CD14-positive monocyte (primary cell): ENCODE results near the gene LMBRD1. TPM values are rescaled to one million over a fixed set of nuclear protein-coding genes. Genes with fewer than 3 reads are reported as not detected.
"Not testable (repeated sequence)": the region's sequence is repeated elsewhere in the genome, so short reads cannot be mapped to it uniquely, and the experiment has no call there.

Experiments
- DNase-seq, 3 donors: peaks; one replicate each; pipeline ENCODE4 v3.0.0-alpha.2; 2011 to 2022
- H2AFZ ChIP-seq: 2 replicates; pipeline ENCODE4 v1.6.0; 2012; ENCODE audit warnings: mild to moderate bottlenecking, low read depth, low read length, inconsistent platforms; ENCODE audit not compliant: insufficient read depth, poor library complexity, severe bottlenecking
- H3K27ac ChIP-seq, 2 donors: 1 replicate in 1 of 2; 2 replicates in 1 of 2; pipeline ENCODE4 v1.5.1; 2012 to 2013; ENCODE audit warnings: low read length in 2 of 2, control low read depth in 1 of 2, inconsistent platforms in 1 of 2, low read depth in 1 of 2, mild to moderate bottlenecking in 1 of 2
- H3K27me3 ChIP-seq, 2 donors: one replicate each; pipeline versions ENCODE4 v1.6.0 to v1.6.1; 2011 to 2013; ENCODE audit warnings: low read length in 2 of 2; ENCODE audit not compliant: control insufficient read depth in 2 of 2, insufficient read depth in 2 of 2
- H3K36me3 ChIP-seq, 2 donors: replicated peaks in 1 of 2; 1 replicate in 1 of 2; 2 replicates in 1 of 2; pipeline versions ENCODE4 v1.5.1 to v1.6.1; 2012 to 2013; ENCODE audit warnings: low read length in 2 of 2, control low read depth in 1 of 2, inconsistent platforms in 1 of 2, mild to moderate bottlenecking in 1 of 2; ENCODE audit not compliant: insufficient read depth in 2 of 2, control insufficient read depth in 1 of 2
- H3K4me1 ChIP-seq, 2 donors: 1 replicate in 1 of 2; 2 replicates in 1 of 2; pipeline versions ENCODE4 v1.5.1 to v1.6.1; 2012 to 2013; ENCODE audit warnings: low read length in 2 of 2, control low read depth in 1 of 2, inconsistent platforms in 1 of 2, mild to moderate bottlenecking in 1 of 2, moderate library complexity in 1 of 2; ENCODE audit not compliant: insufficient read depth in 2 of 2, control insufficient read depth in 1 of 2
- H3K4me2 ChIP-seq: replicated peaks from 2 replicates; pipeline ENCODE3; 2012; ENCODE audit warnings: low read length, moderate library complexity, mild to moderate bottlenecking; ENCODE audit not compliant: poor library complexity, severe bottlenecking; ENCODE audit errors: extremely low read depth
- H3K4me3 ChIP-seq, 3 experiments: fragments of 200-600 bp in 1 of 3; sonication (generic) in 1 of 3; replicated peaks in 1 of 3; 1 replicate in 2 of 3; 2 replicates in 1 of 3; pipeline ENCODE4 v1.5.1; 2011 to 2013; ENCODE audit warnings: low read length in 3 of 3, mild to moderate bottlenecking in 3 of 3, control low read depth in 2 of 3, low read depth in 2 of 3, inconsistent platforms in 1 of 3, moderate library complexity in 1 of 3
- H3K79me2 ChIP-seq: 2 replicates; pipeline ENCODE4 v1.6.0; 2012; ENCODE audit warnings: mild to moderate bottlenecking, control low read depth, inconsistent platforms, low read length, moderate library complexity; ENCODE audit not compliant: insufficient read depth
- H3K9ac ChIP-seq: 2 replicates; pipeline ENCODE4 v1.6.0; 2017; ENCODE audit warnings: low read length, mild to moderate bottlenecking; ENCODE audit not compliant: insufficient read depth, poor library complexity, severe bottlenecking
- H3K9me3 ChIP-seq, 2 donors: replicated peaks in 1 of 2; 1 replicate in 1 of 2; 2 replicates in 1 of 2; pipeline versions ENCODE4 v1.5.1 to v1.6.1; 2012 to 2013; ENCODE audit warnings: low read length in 2 of 2, control low read depth in 1 of 2; ENCODE audit not compliant: control insufficient read depth in 1 of 2, insufficient read depth in 1 of 2
- H4K20me1 ChIP-seq: 2 replicates; pipeline ENCODE4 v1.6.0; 2012; ENCODE audit warnings: mild to moderate bottlenecking, low read length, control low read depth, moderate library complexity; ENCODE audit not compliant: insufficient read depth
- H3K27ac Mint-ChIP-seq, 7 donors: one replicate each; pipeline ENCODE4 v1.8.0; 2020; ENCODE audit warnings: mild to moderate bottlenecking in 7 of 7, mixed read lengths in 7 of 7, moderate library complexity in 6 of 7, inconsistent platforms in 2 of 7
- H3K27me3 Mint-ChIP-seq, 3 donors: one replicate each; pipeline ENCODE4 v1.8.0; 2021 to 2022; ENCODE audit warnings: low read depth in 3 of 3, mild to moderate bottlenecking in 3 of 3, mixed read lengths in 3 of 3, moderate library complexity in 3 of 3, inconsistent platforms in 1 of 3
- H3K36me3 Mint-ChIP-seq, 2 donors: one replicate each; pipeline ENCODE4 v1.8.0; 2020; ENCODE audit warnings: mixed read lengths in 2 of 2, inconsistent platforms in 1 of 2, mild to moderate bottlenecking in 1 of 2
- H3K4me1 Mint-ChIP-seq: one replicate; pipeline ENCODE4 v1.8.0; 2020; ENCODE audit warnings: mild to moderate bottlenecking, mixed read lengths
- H3K4me3 Mint-ChIP-seq, 2 donors: one replicate each; pipeline ENCODE4 v1.8.0; 2020; ENCODE audit warnings: mild to moderate bottlenecking in 2 of 2, mixed read lengths in 2 of 2, moderate library complexity in 1 of 2
- H3K9me3 Mint-ChIP-seq, 7 donors: one replicate each; pipeline ENCODE4 v1.8.0; 2020 to 2022; ENCODE audit warnings: mixed read lengths in 7 of 7, mild to moderate bottlenecking in 6 of 7, moderate library complexity in 6 of 7, inconsistent platforms in 2 of 7
- WGBS: methylation state at CpG from one replicate; pipeline ENCODE4 v1.1.5; 2013; ENCODE audit warnings: missing lambda C conversion rate; ENCODE audit not compliant: insufficient coverage; 5-methylcytosine and 5-hydroxymethylcytosine counted together
- intact Hi-C, 2 donors: fragments of 100-400 bp; cut with micrococcal nuclease; formaldehyde crosslinking; loops; one replicate each; pipeline versions ENCODE4 v1.15.0 to v1.15.1; 2023
- polyA plus RNA-seq, 3 donors: library from polyadenylated mRNA; depleted of rRNA in 1 of 3; unstranded in 2 of 3; stranded (reverse) in 1 of 3; fragments of 300-500 nt in 2 of 3; fragments of >200 nt in 1 of 3; fragmentation: Illumina TruSeq in 2 of 3; gene quantifications; 1 replicate in 2 of 3; 2 replicates in 1 of 3; pipeline ENCODE4 v1.2.3, GENCODE V29; 2012 to 2021
- TF ChIP-seq, protein P1 (sequence below): fragments of 200-600 bp; IDR thresholded peaks from one replicate; pipeline ENCODE4 v1.8.0; 2022; ENCODE audit warnings: antibody characterized with exemption, mild to moderate bottlenecking

The LMBRD1 gene
- polyA plus RNA-seq, 3 donors: 24.7 to 71.6 (median 64.2) TPM

DNA sequence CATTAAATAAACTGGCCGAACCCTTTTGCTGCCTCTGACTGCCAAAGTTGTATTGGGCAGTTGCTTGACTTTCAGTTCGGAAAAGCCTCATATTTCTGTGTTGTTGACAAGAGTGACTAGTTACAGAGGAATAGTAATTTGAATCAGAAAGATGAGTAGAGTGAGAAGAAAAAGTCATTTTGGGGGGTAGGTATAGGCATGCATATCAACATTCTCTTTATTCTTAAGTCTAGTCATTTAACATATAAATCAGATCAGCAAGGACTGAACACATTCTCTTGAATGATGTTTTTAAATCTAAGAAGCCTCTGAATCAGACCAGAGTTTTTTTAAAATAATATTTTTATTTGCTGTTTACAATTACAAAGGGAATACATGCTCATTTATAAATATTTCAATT lies 4.9 kb upstream of the LMBRD1 start:
- no peaks in the 10 kb centered on the region for H4K20me1 ChIP-seq
- H3K27me3 ChIP-seq: no peaks in the 10 kb centered on the region
- intact Hi-C loops: no loop called here

DNA sequence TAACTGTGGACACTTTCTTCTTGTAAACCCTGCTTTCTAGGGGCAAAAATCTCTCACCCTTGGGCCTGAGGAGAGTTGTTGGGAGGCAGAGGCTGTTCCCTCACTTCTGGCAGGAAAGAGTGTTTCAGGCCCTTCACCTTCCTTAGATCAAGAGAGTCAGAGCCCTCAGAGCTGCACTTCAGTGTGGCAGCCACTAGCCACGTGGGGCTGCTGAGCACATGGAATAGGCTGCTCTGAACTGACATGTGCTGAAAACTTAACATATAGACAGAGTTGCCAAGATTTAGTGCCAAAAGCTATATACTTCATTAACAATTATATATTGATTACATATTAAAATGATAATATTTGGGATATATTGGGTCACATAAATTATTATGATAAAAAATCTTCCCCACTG lies 4.4 kb upstream of the LMBRD1 start:
- TF ChIP-seq, protein P1, sequence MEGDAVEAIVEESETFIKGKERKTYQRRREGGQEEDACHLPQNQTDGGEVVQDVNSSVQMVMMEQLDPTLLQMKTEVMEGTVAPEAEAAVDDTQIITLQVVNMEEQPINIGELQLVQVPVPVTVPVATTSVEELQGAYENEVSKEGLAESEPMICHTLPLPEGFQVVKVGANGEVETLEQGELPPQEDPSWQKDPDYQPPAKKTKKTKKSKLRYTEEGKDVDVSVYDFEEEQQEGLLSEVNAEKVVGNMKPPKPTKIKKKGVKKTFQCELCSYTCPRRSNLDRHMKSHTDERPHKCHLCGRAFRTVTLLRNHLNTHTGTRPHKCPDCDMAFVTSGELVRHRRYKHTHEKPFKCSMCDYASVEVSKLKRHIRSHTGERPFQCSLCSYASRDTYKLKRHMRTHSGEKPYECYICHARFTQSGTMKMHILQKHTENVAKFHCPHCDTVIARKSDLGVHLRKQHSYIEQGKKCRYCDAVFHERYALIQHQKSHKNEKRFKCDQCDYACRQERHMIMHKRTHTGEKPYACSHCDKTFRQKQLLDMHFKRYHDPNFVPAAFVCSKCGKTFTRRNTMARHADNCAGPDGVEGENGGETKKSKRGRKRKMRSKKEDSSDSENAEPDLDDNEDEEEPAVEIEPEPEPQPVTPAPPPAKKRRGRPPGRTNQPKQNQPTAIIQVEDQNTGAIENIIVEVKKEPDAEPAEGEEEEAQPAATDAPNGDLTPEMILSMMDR: no peak
- Histone ChIP-seq H3K4me2 (no peak overlapping the region), H3K9ac (no peak overlapping the region), H3K4me3 (no peak overlapping the region), H3K27ac (no peak overlapping the region), H3K9me3 (no peaks in the 10 kb centered on the region), H2AFZ (no peak overlapping the region), H3K36me3 (no peaks in the 10 kb centered on the region), H3K79me2 (peaks cover 6% of the 10 kb centered on the region), H3K4me1 (peaks cover 4 to 6% of the 10 kb centered on the region in 2 donors), H3K27me3 (no peaks in the 10 kb centered on the region), H4K20me1 (no peaks in the 10 kb centered on the region)
- H3K4me1 Mint-ChIP-seq: peaks cover 7% of the 10 kb centered on the region
- DNase-seq: no peak
- peaks cover 0 to 2% (median 2%) of the 10 kb centered on the region in 3 donors for H3K27me3 Mint-ChIP-seq
- H3K36me3 Mint-ChIP-seq: no peaks in the 10 kb centered on the region
- H3K4me3 Mint-ChIP-seq: no peak overlapping the region
- intact Hi-C loops: no loop called here
- no CpG with 5 or more reads among the region's 1 CpG for WGBS
- H3K9me3 Mint-ChIP-seq: peaks cover 0 to 5% (median 0%) of the 10 kb centered on the region in 7 donors
- H3K27ac Mint-ChIP-seq: no peak overlapping the region

More for the DNA sequence above, 4.9 kb upstream of the LMBRD1 start:
- Histone ChIP-seq H3K4me3 (no peak overlapping the region), H3K36me3 (no peaks in the 10 kb centered on the region), H3K79me2 (peaks cover under 1% of the 10 kb centered on the region), H3K9me3 (no peaks in the 10 kb centered on the region), H3K9ac (no peak overlapping the region), H2AFZ (no peak overlapping the region), H3K27ac (no peak overlapping the region), H3K4me2 (no peak overlapping the region), H3K4me1 (peaks cover 4 to 6% of the 10 kb centered on the region in 2 donors)
- Mint-ChIP-seq H3K4me3 (no peak overlapping the region), H3K36me3 (no peaks in the 10 kb centered on the region), H3K27ac (no peak overlapping the region), H3K4me1 (peaks cover 7% of the 10 kb centered on the region), H3K27me3 (peaks cover 0 to 2% (median 2%) of the 10 kb centered on the region in 3 donors), H3K9me3 (peaks cover 0 to 6% (median under 1%) of the 10 kb centered on the region in 7 donors)
- TF ChIP-seq, protein P1: no peak
- DNase-seq: no peak
- WGBS: 100% methylated on average over 2 of the region's 2 CpGs

DNA sequence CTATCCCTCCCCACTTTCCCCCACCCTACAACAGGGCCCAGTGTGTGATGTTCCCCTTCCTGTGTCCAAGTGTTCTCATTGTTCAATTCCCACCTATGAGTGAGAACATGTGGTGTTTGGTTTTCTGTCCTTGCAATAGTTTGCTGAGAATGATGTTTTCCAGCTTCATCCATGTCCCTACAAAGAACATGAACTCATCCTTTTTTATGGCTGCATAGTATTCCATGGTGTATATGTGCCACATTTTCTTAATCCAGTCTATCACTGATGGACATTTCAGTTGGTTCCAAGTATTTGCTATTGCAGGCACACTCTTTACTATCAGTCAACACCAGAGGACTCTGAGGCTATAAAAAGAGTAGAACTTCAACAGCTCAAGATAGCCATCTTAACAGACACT lies 2.0 kb upstream of the LMBRD1 start:
- H3K4me2 ChIP-seq, H2AFZ ChIP-seq, H3K4me3 Mint-ChIP-seq, H3K36me3 ChIP-seq, H3K9ac ChIP-seq, intact Hi-C loops, H3K27ac ChIP-seq, H3K27me3 ChIP-seq, H3K9me3 Mint-ChIP-seq, H3K27me3 Mint-ChIP-seq, H3K4me3 ChIP-seq, H3K27ac Mint-ChIP-seq, H3K9me3 ChIP-seq, DNase-seq, H3K36me3 Mint-ChIP-seq, H4K20me1 ChIP-seq: not testable (repeated sequence)
- Histone ChIP-seq H3K79me2 (peaks cover 30% of the 10 kb centered on the region), H3K4me1 (peaks cover 15 to 22% of the 10 kb centered on the region in 2 donors)
- peaks cover 24% of the 10 kb centered on the region for H3K4me1 Mint-ChIP-seq
